Stimulated activated CD8-positive, alpha-beta memory T cell treated with anti-CD3 and anti-CD28 coated beads, Interleukin-2, amount 100 ng/mL, for 48 hours (primary cell): ENCODE results near the gene ZDHHC7.

Experiments used
- DNase-seq, 2 donors: peaks; one replicate each; pipeline ENCODE4 v3.0.0-alpha.2; 2020; ENCODE audit warnings: low read depth in 2 of 2

Gene ZDHHC7

DNA sequence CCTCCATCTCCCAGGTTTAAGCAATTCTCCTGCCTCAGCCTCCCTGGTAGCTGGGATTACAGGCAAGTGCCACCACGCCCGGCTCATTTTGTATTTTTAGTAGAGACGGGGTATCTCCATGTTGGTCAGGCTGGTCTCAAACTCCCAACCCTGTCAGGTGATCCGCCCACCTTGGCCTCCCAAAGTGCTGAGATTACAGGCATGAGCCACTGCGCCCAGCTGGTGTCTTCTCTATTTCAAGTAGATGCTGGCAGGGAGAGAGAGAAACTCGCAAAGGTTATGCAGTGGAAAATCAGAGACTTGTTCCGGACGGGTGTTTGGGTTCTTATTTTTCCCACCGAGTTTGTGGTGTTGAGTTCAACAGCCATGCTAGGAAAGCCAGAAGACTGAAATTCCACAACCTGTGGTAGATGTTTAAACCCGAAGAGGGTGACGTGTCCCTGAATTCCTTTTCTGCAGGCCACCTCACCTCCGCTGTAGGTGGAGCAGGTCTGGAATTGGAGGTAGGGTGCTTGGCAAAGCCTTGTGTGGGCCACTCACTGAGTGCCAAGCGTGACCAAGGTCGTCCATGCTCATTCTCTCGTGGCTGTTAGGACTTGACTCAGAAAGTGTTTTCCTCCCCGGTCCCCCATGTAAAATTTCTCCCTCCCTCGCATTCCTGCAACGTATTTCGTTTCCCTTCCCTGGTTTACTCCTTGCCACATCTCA lies 7.3 kb upstream of the ZDHHC7 start:
- no peak for DNase-seq

DNA sequence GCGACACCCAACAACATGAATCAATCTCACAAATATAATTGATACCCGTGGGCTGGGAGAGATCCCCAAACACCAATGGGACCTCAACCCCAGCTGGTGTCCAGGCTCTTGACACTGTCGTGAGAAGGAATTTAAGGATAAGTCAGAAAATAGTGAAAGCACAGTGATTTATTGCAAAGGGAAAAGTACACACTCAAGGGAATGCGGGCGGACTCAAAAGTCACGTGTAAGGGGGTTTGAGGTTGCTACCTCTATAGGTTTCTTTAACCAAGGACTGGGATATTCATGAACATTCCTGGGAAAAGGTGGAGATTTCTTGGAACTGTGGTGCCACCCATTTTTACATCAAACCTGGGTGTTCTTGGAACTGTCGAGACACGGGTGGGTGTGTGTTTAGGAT lies 6.3 kb upstream of the ZDHHC7 start:
- no peak for DNase-seq

DNA sequence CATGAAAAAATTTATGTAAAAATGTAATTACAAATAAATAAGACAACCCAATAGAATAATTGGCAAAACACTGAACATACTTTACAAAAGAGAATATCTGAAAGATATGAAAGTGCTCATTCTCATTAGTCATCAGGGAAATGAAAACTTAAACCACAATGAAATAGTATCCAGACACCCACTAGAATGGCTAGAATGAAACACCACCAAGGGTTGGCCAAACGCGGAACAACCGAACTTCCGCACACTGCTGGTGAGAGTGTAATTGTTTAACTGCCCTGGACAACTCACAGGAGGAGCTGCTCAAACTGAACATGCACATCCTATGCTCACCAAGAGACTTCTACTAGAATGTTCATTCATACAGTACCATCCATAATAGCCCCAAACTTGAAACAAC lies 5.8 kb upstream of the ZDHHC7 start:
- no peak for DNase-seq

DNA sequence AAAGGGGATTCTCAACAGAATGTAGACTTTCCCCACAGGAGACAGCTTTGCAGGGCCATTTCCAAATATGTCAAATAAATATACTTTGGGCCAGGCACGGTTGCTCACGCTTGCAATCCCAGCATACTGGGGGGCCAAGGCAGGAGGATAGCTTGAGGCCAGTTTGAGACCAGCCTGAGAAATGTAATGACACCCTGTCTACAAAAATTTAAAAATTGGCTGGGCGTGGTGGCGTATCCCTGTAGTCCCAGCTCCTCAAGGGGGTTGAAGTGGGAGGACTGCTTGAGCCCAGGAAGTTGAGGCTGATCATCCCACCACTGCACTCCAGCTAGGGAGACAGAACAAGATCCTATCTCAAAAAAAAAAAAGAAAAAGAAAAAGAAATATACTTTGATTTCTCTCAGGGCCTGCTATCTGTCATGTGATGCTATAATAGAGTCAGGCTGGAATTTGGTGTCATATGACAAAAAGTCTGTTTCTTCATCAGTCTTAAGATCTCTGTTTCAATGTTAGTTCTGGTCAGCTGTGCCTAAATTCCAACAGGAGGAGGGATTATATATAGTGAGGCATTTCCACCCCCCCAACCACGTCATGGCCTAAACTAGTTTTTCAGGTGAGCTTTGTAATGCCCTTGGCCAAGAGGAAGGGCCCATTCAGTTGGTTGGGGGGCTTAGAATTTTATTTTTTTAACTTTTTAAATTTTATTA lies 4.3 kb upstream of the ZDHHC7 start:
- DNase-seq = no peak

DNA sequence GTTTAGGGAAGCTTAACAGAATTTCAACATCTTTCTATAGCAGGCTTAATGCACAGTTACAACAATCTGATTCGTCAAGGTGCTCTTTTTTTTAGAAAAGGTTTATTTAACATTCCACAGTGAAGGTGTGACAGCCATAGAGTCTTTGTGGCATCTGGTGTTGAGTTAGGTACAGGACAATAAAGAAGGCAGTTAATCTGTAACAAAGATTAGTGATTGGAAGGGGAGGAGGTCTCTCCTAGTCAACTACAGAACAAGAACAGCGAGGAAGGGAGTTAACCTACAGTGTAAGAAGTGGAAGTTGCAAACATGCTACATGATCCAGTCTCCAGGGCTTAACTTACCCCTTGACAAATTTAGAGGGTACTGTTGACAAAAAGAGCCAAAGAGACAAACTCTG lies 3.0 kb upstream of the ZDHHC7 start:
- DNase-seq = no peak

- no peak for DNase-seq
These were observed 530 bp upstream of the ZDHHC7 start for GRCh38 chr16:85011846-85012284.

DNA sequence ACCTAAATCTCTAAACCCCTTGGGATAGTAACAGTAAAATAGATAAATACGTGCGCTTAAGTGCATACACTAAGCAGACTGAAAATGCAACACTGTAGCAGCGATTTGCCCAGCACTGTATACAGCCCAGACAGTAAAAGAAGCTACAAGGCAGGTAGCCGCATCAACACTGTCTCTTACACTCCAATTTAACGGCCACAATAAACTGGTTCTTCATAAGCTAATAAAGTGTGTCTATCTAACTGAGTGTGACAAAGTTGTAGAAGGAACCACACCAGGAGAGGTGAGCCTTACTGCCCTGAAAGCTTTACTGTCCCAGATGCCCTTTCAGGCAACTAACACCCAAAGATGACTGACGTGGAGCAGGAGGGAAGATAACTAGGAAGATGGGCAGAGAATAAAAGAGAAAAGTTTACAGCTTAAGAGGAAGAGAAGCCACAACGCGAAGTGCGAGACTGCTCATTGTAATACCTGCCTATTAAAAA lies 847 bp downstream of the ZDHHC7 start:
- no peak for DNase-seq

- DNase-seq = no peak
These were observed 3.1 kb downstream of the ZDHHC7 start for GRCh38 chr16:85008271-85008670.

DNA sequence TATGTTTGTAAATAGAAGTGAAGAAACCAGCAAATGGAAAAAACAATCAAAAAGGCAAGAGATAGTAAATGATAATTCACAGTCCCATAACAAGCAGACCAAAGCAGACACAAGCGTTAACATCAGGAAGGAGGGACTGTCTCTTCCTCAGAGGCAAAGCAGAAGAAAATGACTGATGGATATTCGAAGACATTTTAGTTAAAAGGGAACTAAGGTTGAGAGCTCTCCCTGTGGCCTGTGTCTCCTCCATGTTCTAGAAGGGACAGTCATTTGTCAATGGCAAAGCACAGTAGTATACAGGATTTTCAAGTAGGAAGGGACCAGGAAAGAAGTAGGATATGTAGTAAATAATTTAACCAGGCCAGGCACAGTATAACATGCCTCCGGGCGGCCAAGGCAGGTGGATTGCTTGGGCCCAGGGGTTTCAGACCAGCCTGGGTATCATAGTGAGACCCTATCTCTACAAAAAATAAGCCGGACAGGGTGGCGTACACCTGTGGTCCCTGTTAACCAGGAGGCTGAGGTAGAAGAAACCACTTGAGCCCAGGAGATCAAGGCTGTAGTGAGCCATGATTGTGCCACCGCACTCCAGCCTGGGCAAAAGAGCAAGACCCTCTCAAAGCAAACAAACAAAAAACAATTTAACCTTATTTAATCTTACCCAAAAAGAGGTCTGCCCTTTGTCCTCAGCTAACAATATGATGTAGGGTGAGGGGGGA lies 3.7 kb downstream of the ZDHHC7 start:
- DNase-seq = no peak

DNA sequence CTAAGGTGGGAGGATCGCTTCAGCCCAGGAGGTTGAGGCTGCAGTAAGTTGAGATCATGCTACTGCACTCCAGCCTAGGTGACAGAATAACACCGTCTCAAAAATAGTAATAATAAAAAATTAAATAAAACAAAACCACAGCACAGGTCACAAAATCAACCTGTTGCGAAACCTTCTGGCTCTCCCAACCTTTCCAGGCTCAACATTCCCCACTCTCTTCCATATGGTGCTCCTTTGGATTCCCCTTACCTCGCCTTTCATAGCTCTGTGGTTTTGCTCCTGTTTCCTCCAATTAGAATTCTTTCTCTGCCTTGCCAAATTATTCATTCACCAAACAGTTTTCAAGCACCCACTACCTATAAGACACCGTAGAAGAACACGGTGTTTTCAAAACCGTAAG lies 4.7 kb downstream of the ZDHHC7 start:
- no peak for DNase-seq

- no peak for DNase-seq
These were observed 5.9 kb downstream of the ZDHHC7 start for GRCh38 chr16:85005285-85006069.

DNA sequence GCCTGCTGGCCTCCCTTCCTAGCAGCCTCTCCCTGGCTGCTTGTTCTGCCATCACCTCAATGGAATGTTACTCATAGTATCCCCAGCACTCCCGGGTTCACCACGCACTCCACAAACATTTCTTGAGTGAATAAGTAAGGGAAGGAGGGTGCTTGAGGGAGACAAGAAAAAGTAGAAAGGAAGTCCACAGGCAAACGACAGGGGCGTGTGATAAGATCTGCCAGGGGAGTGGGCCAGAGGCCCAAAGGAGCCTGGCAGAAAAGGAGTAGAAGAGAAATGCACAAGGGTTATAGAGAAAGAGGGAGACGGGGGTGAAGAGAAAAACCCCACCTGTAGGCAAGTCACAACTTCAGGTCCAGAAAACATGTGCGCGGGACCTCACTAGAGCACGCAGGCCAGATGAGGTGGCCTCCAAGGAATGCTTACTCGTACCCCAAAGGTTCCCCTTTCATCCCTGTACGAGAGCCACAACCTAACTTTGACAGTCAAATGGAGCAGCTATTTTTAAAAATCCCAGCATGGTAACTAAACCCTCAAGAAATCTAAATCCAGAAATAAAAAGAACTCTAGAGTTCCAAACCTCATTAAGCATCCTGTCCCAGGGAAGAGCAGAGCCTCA lies 6.6 kb downstream of the ZDHHC7 start:
- DNase-seq = no peak

GRCh38 chr16:85003725-85004586 lies 7.4 kb downstream of the ZDHHC7 start:
- DNase-seq = no peak

- DNase-seq = no peak
These were observed 8.3 kb downstream of the ZDHHC7 start for GRCh38 chr16:85003076-85003475.

DNA sequence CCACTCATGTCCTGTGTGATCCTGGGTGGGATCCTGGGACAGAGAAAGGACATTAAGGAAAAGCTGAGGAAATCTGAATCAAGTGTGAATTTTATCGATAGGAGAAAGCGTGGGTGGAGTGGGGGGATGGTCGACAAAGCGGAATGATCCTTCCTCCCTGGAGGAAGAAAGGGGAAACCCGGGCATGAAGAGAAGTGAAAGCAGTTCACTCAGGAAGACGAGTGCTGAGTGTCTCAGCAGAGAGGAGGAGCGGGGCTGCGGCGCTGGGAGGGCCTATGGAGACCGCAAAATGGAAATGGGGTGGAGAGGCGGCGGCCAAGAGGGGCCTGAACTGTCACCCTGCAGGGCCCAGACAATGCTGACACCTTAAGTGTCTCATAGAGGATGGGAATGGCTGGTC lies 8.7 kb downstream of the ZDHHC7 start:
- no peak for DNase-seq

DNA sequence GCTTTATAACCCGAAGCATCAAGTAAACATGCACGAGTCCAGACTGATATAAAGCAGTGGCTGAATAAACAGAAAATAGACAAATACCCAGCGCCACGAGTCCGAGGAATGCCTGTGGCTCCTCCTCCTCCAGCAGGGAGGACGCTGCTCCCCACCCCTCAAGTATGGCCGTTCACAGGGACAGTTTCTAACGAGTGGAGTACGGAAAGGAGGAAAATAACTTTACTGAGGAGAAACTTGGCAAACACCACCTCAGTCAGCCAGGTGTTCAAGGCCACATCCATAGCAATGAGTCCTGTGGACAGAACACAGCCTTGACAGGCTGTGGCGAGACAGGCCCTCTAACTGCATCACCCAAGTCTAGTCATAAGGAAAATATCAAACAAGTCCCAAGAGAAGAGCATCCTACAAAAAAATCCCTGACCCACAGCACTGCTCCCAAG lies 9.2 kb downstream of the ZDHHC7 start:
- no peak for DNase-seq

GRCh38 chr16:84999857-85000480 lies 11.4 kb downstream of the ZDHHC7 start:
- DNase-seq = no peak

DNA sequence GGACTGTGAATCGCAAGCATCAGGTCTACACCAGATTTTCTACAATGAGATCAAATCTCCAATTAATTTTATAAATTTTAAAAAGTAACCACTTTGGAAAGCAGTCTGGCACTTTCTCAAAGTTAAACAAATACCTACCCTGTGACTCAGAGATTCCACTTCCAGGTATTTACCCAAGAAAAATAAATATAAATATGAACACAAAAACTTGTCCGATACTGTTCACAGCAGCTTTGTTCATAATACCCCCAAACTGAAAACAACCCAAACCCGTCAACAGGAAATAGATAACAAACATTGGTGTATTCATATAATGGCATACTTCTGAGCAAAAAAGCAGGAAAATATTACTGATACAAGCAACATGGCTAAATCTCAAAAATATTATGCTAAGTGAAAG lies 12.1 kb downstream of the ZDHHC7 start:
- no peak for DNase-seq

GRCh38 chr16:84996365-84996764 lies 15.0 kb downstream of the ZDHHC7 start:
- no peak for DNase-seq

DNA sequence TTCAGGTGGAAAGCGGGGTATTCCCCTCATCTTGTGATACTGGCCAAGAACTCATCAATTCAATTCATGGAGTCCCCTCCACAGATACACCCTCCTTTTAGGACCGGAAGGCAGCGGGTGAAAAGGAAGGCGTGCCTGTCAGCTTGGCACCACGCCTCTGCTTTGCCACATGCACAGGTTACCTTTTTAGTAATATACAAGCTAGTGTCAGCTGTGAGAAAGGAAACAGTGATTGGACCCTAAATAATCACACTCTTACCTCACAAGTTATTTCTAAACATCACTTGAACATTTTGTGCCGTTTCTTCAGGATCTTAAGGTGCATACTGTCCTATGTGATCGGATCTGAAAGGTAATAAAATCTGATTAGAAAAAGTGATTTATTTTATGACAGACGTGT lies 15.7 kb downstream of the ZDHHC7 start:
- no peak for DNase-seq
